Gastroesophageal sphincter (tissue), 4 donors: ENCODE data around the gene NR5A2. TPM values are rescaled to one million over a fixed set of nuclear protein-coding genes. Genes with fewer than 3 reads are reported as not detected.

Experiments used
- ATAC-seq: fragments of 150-250 bp; one replicate; pipeline ENCODE4 v1.9.1; 2016; ENCODE audit warnings: mild to moderate bottlenecking, moderate library complexity
- H3K27ac ChIP-seq, 4 donors: fragments of 200-600 bp; sonication (generic) in 3 of 4; 1 replicate in 3 of 4; 2 replicates in 1 of 4; pipeline ENCODE4 v1.5.1; 2016 to 2019
- H3K27me3 ChIP-seq: fragments of 200-600 bp; sonication (generic); one replicate; pipeline ENCODE4 v1.5.1; 2019
- H3K36me3 ChIP-seq, 2 donors: fragments of 200-600 bp; sonication (generic); one replicate each; pipeline ENCODE4 v1.5.1; 2019; ENCODE audit warnings: control low read depth in 1 of 2
- H3K4me1 ChIP-seq, 3 donors: fragments of 200-600 bp; sonication (generic); 1 replicate in 2 of 3; 2 replicates in 1 of 3; pipeline ENCODE4 v1.5.1; 2016 to 2019; ENCODE audit warnings: control low read depth in 2 of 3
- H3K4me3 ChIP-seq, 2 donors: fragments of 200-600 bp; sonication (generic); one replicate each; pipeline ENCODE4 v1.5.1; 2019; ENCODE audit warnings: mild to moderate bottlenecking in 1 of 2, moderate library complexity in 1 of 2
- H3K9me3 ChIP-seq, 3 donors: fragments of 200-600 bp; sonication (generic); one replicate each; pipeline ENCODE4 v1.5.1; 2017 to 2019; ENCODE audit warnings: control low read depth in 2 of 3
- CTCF ChIP-seq, 4 experiments: fragments of 200-600 bp in 2 of 4; fragments of 450-650 bp in 2 of 4; sonication (generic) in 1 of 4; IDR thresholded peaks; one replicate each; pipeline ENCODE4 v1.5.1; 2017 to 2019; ENCODE audit warnings: antibody characterized with exemption in 4 of 4, mild to moderate bottlenecking in 2 of 4, moderate library complexity in 2 of 4
- EP300 ChIP-seq: sonication (generic); formaldehyde crosslinking; IDR thresholded peaks from one replicate; pipeline ENCODE4 v1.6.1; 2017; ENCODE audit warnings: antibody characterized with exemption, mild to moderate bottlenecking
- POLR2A ChIP-seq, 2 donors: fragments of 450-650 bp; IDR thresholded peaks; one replicate each; pipeline ENCODE4 v1.6.1; 2017; ENCODE audit warnings: antibody characterized with exemption in 2 of 2, mild to moderate bottlenecking in 2 of 2, moderate library complexity in 1 of 2
- POLR2AphosphoS5 ChIP-seq: sonication (generic); formaldehyde crosslinking; IDR thresholded peaks from one replicate; pipeline ENCODE4 v1.6.1; 2017; ENCODE audit warnings: antibody characterized with exemption
- WGBS, 2 donors: methylation state at CpG; one replicate each; pipeline ENCODE4 v1.1.5; 2018; ENCODE audit warnings: low coverage in 1 of 2; 5-methylcytosine and 5-hydroxymethylcytosine counted together
- total RNA-seq, 4 donors: library from RNA; depleted of rRNA; stranded (reverse); fragments of >200 nt; gene quantifications; one replicate each; pipeline ENCODE4 v1.1.0, GENCODE V29; 2016

The NR5A2 gene
- total RNA-seq, 4 donors from 2014 or later: 2.0 to 4.2 (median 3.1) TPM

- Histone ChIP-seq H3K4me1 (no peaks in the 10 kb centered on the region), H3K36me3 (no peaks in the 10 kb centered on the region), H3K4me3 (no peak overlapping the region), H3K9me3 (no peaks in the 10 kb centered on the region), H3K27me3 (no peaks in the 10 kb centered on the region), H3K27ac (no peak overlapping the region)
- no peak for ATAC-seq
- TF ChIP-seq EP300 (no peak), CTCF (IDR thresholded peaks at IDR 0.05) (no peak), POLR2A (IDR thresholded peaks at IDR 0.05) (no peak), POLR2AphosphoS5 (no peak)
- 38 to 67% methylated on average over 1 of the region's 1 CpG for WGBS, 2 donors
Measured at GRCh38 chr1:200108659-200109058, 81.1 kb downstream of the NR5A2 start.

DNA sequence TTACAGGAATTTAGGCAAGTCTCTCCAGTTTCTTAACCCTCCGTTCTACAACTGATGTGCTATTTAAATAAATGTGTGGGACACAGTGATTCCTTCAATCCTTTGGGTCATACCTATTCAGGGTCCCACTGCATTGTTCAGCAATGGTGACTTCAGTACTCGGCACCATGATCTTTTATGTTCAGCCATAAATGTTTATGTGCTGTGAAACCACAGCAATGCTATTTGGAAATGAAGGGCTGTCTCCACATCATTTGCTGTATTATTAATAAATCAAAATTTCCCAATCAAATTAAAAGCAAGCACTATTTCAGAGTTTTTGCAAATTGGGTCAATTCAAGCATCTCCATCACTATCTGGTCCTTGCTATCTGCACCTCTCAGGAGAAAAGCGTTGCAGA, 84.8 kb downstream of the NR5A2 start:
- TF ChIP-seq POLR2A (IDR thresholded peaks at IDR 0.05) (no peak), POLR2AphosphoS5 (no peak), CTCF (IDR thresholded peaks at IDR 0.05) (no peak), EP300 (no peak)
- whole genome bisulfite sequencing, 2 donors: 89 to 90% methylated on average over 3 of the region's 3 CpGs
- ATAC-seq: no peak

DNA sequence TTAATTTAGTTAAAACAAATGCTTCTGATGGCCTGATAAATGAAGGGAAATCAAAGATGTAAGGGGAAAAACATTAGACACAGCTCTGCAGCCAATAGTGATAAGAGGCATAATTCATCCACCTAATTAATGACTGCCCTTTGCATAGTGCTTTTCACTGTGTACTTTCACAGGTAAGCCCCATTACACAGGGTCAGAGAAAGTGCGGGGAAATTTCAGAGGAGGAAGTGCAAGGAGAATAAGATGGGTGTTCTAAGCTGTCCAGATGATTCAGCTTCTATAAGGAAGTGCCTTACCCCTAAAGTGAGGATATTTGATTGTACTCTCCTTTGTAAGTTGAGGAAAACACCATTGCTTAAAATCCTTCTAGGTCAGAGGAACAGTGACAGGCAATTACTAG, 88.0 kb downstream of the NR5A2 start:
- ATAC-seq: no peak
- no peak overlapping the region for H3K4me3 ChIP-seq

More for the DNA sequence above, 84.8 kb downstream of the NR5A2 start:
- Histone ChIP-seq H3K9me3 (no peaks in the 10 kb centered on the region), H3K36me3 (no peaks in the 10 kb centered on the region), H3K27me3 (no peaks in the 10 kb centered on the region), H3K4me1 (no peaks in the 10 kb centered on the region), H3K4me3 (no peak overlapping the region), H3K27ac (no peak overlapping the region)

DNA sequence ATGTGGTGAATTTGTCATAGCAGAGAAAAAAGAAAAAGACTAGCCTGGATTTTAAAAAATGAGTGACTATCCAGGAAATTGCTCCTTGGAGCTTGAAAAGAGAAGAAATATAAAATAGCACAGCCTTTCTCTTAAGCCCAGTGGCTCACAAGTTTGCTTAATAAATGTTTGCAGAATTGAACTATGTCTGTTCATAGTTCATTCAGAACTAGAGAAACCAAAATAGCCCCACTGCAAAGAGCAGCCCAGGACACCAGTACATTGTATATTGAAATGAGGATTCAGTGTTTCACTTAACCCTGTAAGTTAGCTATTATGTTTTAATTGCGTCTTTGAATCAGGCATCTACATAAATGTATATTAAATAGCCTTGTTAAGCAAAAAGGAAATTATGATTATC, 88.8 kb downstream of the NR5A2 start:
- no peaks in the 10 kb centered on the region for H3K36me3 ChIP-seq
- ATAC-seq: no peak
- WGBS, 2 donors: 67 to 89% methylated on average over 1 of the region's 1 CpG
- H3K27ac ChIP-seq: no peak overlapping the region
- H3K9me3 ChIP-seq: no peaks in the 10 kb centered on the region
- no peaks in the 10 kb centered on the region for H3K4me1 ChIP-seq
- TF ChIP-seq EP300 (no peak), POLR2A (IDR thresholded peaks at IDR 0.05) (no peak), POLR2AphosphoS5 (no peak), CTCF (IDR thresholded peaks at IDR 0.05) (no peak)
- no peaks in the 10 kb centered on the region for H3K27me3 ChIP-seq
- H3K4me3 ChIP-seq: no peak overlapping the region

More for the DNA sequence above, 88.0 kb downstream of the NR5A2 start:
- no peak for TF ChIP-seq POLR2AphosphoS5
- TF ChIP-seq CTCF (IDR thresholded peaks at IDR 0.05): no peak
- TF ChIP-seq EP300: no peak
- TF ChIP-seq POLR2A (IDR thresholded peaks at IDR 0.05): no peak
- Histone ChIP-seq H3K27ac (no peak overlapping the region), H3K4me1 (no peaks in the 10 kb centered on the region), H3K9me3 (no peaks in the 10 kb centered on the region), H3K27me3 (no peaks in the 10 kb centered on the region), H3K36me3 (no peaks in the 10 kb centered on the region)
- 80 to 100% methylated on average over 1 of the region's 1 CpG for WGBS, 2 donors

DNA sequence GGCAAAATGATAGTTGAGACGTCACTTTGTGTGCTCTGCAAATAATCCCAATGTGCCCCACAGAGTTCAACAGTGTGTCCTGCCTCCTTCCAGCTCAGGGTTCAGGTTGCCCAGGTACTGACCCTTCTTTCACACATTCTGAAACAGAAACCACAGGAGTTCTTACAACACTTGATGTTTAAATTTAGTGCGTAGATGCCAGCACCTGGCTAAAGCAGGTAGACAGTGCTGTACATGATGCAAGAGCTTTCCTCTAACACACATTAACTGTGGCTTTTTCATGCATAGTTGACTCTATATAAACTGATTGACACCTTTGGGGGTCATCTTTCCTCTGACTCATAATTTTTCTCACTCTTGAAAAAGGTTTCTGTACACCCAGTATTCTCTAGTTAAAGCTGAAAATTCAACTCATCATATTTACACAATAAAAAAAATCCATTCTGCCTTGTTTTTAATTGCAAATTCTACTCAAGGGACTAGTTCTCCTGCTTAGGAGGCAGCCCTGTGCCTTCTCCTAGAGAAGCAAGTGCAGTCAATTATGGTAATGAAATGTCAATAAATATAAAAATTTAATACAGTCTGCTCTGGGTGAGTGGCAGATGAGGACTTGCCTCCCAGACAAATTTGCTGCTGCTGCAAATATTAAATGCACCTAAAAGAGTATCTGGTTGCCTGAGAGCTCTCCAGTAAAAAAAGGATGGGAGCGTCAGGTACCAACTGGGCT, 91.4 kb downstream of the NR5A2 start:
- ATAC-seq: no peak
- no peaks in the 10 kb centered on the region for H3K27me3 ChIP-seq
- H3K27ac ChIP-seq: no peak overlapping the region
- TF ChIP-seq EP300: no peak
- no peak for TF ChIP-seq POLR2AphosphoS5
- no peak for TF ChIP-seq POLR2A (IDR thresholded peaks at IDR 0.05)
- no peak for TF ChIP-seq CTCF (IDR thresholded peaks at IDR 0.05)
- no peaks in the 10 kb centered on the region for H3K36me3 ChIP-seq
- H3K9me3 ChIP-seq: no peaks in the 10 kb centered on the region
- no peaks in the 10 kb centered on the region for H3K4me1 ChIP-seq
- WGBS, 2 donors: 67 to 96% methylated on average over 2 to 3 of the region's 3 CpGs
- no peak overlapping the region for H3K4me3 ChIP-seq
